HL-60 (cell line): ENCODE data around the gene CEP68.

ENCODE experiments used
- DNase-seq, 2 experiments: peaks; one replicate each; pipeline ENCODE4 v3.0.0-alpha.2; 2010 to 2020; ENCODE audit warnings: low read depth in 1 of 2, low spot score in 1 of 2
- H3K27ac ChIP-seq: fragments of 250-450 bp; sonication (Bioruptor Pico); replicated peaks from 2 replicates; pipeline ENCODE4 v1.5.1; 2020; ENCODE audit warnings: mild to moderate bottlenecking, moderate library complexity
- H3K27me3 ChIP-seq: fragments of 250-450 bp; sonication (Bioruptor Pico); 2 replicates; pipeline ENCODE4 v1.5.1; 2021; ENCODE audit warnings: mild to moderate bottlenecking, moderate library complexity; ENCODE audit not compliant: insufficient read depth, poor library complexity, severe bottlenecking
- H3K4me3 ChIP-seq: replicated peaks from 2 replicates; pipeline ENCODE4 v1.5.1; 2011; ENCODE audit warnings: mild to moderate bottlenecking, control low read depth, low read length; ENCODE audit not compliant: insufficient read depth
- CTCF ChIP-seq: IDR thresholded peaks from one replicate; pipeline ENCODE4 v1.5.1; 2011; ENCODE audit warnings: low read length, control low read depth, inconsistent platforms; ENCODE audit not compliant: insufficient read depth
- GABPA ChIP-seq: IDR thresholded peaks from 2 replicates; pipeline ENCODE4 v1.6.1; 2012; ENCODE audit warnings: low read depth
- POLR2AphosphoS5 ChIP-seq: IDR thresholded peaks from 2 replicates; pipeline ENCODE4 v1.6.1; 2012; ENCODE audit warnings: low read depth
- REST ChIP-seq: IDR thresholded peaks from 2 replicates; pipeline ENCODE4 v1.6.1; 2012; ENCODE audit warnings: low read depth; ENCODE audit not compliant: insufficient replicate concordance
- SPI1 ChIP-seq: IDR thresholded peaks from 2 replicates; pipeline ENCODE4 v1.6.1; 2012; ENCODE audit warnings: low read depth, mild to moderate bottlenecking, borderline replicate concordance

The CEP68 gene

GRCh38 chr2:65024149-65024829 lies 31.9 kb upstream of the CEP68 start:
- no peak for DNase-seq
- TF ChIP-seq SPI1, result no peak
- TF ChIP-seq CTCF, result no peak
- TF ChIP-seq REST, result no peak
- no peak for TF ChIP-seq POLR2AphosphoS5
- no peak for TF ChIP-seq GABPA
- Histone ChIP-seq H3K4me3 (no peak overlapping the region), H3K27ac (no peak overlapping the region), H3K27me3 (no peaks in the 10 kb centered on the region)

- peak; percentile 50 to 52 for DNase-seq
- H3K27me3 ChIP-seq, result no peaks in the 10 kb centered on the region
- no peak overlapping the region for H3K27ac ChIP-seq
- TF ChIP-seq SPI1, result peak; percentile 52; the same call in 1 of the 2 replicates
- no peak for TF ChIP-seq GABPA
- peak; percentile 82 for TF ChIP-seq POLR2AphosphoS5
- H3K4me3 ChIP-seq, result no peak overlapping the region
These were observed 30.6 kb upstream of the CEP68 start for GRCh38 chr2:65025453-65026123.

GRCh38 chr2:65026154-65026553 lies 30.1 kb upstream of the CEP68 start:
- no peaks in the 10 kb centered on the region for H3K27me3 ChIP-seq
- DNase-seq, result no peak
- no peak overlapping the region for H3K27ac ChIP-seq
- H3K4me3 ChIP-seq, result no peak overlapping the region
- no peak for TF ChIP-seq CTCF
- TF ChIP-seq REST, result no peak
- no peak for TF ChIP-seq GABPA
- no peak for TF ChIP-seq POLR2AphosphoS5
- TF ChIP-seq SPI1, result no peak

GRCh38 chr2:65026704-65027464 lies 29.3 kb upstream of the CEP68 start:
- no peaks in the 10 kb centered on the region for H3K27me3 ChIP-seq
- no peak for TF ChIP-seq SPI1
- no peak for TF ChIP-seq GABPA
- TF ChIP-seq REST, result no peak
- no peak for TF ChIP-seq CTCF
- no peak for TF ChIP-seq POLR2AphosphoS5
- no peak for DNase-seq
- H3K4me3 ChIP-seq, result no peak overlapping the region
- H3K27ac ChIP-seq, result no peak overlapping the region
